ENCODE data around the gene CNTNAP2. TPM values are rescaled to one million over a fixed set of nuclear protein-coding genes. Genes with fewer than 3 reads are reported as not detected.
"Not testable (repeated sequence)": the region's sequence is repeated elsewhere in the genome, so short reads cannot be mapped to it uniquely, and the experiment has no call there.

CNTNAP2 gene
- polyA plus RNA-seq, 4 donors = 22.5 to 28.4 (median 26.7) TPM

DNA sequence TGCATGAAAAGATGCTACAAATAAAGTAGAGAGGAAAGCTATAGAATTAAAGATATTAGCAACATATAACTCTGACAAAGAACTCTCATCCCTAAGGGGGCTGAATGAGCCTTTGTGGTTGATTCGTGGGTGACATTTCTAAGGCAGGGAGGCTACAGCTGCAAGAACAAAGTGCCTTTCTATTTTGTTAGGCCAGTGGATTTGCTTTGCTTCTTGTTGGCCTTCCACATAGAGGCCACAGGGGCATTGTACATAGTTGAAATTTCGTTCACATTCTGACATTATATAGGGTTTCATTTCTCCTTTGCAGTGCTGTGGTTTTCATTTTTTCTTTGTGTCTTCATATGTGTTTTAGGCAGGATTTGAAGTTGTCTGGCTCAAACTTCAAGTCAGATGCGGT is 1654.7 kb downstream of the CNTNAP2 start:
- no peak for DNase-seq (ENCODE audit: low read depth in 4 of 4, low spot score in 3 of 4)

DNA sequence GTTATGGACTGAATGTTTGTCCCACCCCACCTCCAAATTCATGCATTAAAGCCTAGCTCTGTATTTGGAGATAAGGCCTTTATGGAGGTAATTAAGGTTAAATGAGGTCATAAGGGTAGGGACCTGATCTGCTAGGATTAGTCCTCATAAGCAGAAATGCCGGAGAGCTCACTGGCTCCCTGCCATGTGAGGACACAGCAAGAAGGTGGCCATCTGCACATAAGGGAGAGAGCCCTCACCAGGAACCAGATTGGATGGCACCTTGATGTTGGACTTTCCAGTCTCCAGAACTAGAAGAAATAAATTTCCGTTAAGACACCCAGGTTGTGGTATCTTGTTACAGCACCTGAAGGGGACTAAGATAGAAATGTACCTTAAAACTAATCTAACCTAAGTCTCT is 1657.9 kb downstream of the CNTNAP2 start:
- DNase-seq (ENCODE audit: low read depth in 4 of 4, low spot score in 3 of 4) = no peak

- DNase-seq (ENCODE audit: low read depth in 4 of 4, low spot score in 3 of 4) = peak in 3 of 4 donors; percentile 5 to 23 (median 22)
Observed at GRCh38 chr7:147775516-147776284, 1659.1 kb downstream of the CNTNAP2 start.

DNA sequence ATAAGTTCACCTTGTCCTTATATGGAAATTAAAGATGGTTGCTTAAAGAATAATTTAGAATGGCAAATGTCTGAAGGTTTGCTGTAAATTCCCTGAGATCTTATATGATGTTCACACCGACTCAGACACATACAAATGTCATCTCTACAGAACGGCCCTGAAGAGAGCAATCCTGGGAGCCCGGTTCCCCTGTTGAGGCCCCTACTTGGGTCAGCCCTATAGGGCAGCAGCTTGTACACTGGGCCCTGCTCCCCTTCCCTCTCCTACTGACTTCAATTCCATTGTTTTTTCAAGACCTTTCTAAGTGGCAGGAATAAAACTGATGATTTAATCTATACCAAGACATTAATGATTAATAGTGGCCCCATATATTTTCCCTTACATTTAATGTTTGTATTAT is 1660.7 kb downstream of the CNTNAP2 start:
- DNase-seq (ENCODE audit: low read depth in 4 of 4, low spot score in 3 of 4) = no peak

DNA sequence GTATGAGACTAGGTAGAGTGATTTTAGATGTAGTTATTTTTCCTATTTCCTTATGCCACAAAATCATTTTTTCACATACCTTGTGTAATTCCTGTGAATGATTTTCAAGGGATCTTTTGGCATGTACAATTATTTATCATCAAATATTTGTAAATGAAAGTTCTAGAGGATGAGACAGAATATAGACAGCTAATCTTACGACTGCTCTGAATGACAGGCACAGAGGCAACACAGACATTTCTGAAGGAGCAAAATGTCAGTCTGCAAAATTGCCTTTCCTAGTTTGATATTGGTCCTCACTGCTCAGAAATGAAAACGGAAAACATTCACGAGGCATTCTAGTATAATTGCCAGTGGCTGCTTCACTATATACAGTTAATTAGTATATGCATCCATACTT is 1663.3 kb downstream of the CNTNAP2 start:
- DNase-seq (ENCODE audit: low read depth in 4 of 4, low spot score in 3 of 4) = no peak

DNA sequence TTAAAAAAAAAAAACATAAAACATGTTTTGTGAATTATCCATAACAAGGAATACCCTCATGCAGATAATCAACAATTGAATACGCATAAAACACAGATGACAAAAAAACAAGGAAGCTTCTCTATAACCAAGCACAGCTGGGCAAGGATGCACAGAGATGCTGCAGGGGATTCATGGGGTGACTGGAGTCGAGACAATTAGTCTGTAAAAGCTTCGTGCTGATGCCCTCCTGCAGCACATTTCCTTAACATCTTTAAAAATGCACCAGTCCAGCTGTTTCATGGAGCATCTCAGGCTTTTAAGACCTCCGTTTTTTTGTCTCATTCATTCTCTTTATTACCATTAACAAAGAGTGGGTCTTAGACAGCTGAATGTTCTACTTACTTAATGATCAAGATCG is 1680.0 kb downstream of the CNTNAP2 start:
- no peak for DNase-seq (ENCODE audit: low read depth in 4 of 4, low spot score in 3 of 4)

DNA sequence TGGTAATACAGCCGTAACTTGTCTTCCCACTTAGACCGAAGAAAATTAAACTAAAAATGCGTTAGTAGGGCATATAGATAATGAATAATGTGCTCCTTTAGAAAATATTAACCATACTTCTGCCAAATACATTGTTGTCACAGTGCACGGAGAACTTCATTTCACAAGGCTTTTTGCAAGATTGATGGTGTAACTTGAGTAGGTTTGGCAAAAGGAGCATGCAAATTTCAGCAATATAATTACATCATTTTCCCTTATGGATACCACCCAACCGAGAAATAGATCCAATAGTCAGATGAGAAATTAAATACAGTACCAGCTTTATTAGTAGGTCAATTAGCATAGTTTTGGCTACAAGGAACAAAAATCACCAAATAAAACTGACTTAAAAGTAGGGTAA is 1681.4 kb downstream of the CNTNAP2 start:
- DNase-seq (ENCODE audit: low read depth in 4 of 4, low spot score in 3 of 4) = no peak

DNA sequence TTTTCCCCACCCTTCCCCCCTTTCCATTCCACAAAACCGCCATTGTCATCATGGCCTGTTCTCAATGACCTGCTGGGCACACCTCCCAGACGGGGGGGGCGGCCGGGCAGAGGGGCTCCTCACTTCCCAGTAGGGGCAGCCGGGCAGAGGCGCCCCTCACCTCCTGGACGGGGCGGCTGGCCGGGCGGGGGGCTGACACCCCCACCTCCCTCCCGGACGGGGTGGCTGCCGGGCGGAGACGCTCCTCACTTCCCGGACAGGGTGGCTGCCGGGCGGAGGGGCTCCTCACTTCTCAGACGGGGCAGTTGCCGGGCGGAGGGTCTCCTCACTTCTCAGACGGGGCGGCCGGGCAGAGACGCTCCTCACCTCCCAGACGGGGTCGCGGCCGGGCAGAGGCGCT is 1685.2 kb downstream of the CNTNAP2 start:
- not testable (repeated sequence) for DNase-seq (ENCODE audit: low read depth in 4 of 4, low spot score in 3 of 4)

DNA sequence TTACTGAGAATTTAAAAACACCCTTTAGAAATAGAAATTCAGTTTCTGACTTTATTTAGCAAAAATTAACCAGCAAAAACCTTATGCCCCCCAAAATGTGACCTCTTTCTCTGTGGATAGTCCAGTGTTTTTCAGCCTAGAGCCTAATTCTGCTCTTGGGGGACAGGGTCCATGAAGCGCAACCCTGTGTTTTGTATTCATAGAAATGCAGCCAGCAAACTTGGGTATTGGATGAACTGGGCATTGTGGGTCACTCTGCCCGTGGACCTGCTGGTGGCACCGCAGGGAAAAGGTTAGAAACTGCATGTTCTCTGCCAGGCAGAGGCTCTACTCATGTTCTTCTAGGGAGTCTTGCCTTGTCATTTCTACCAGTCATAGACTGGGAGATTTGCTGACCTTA is 1686.5 kb downstream of the CNTNAP2 start:
- no peak for DNase-seq (ENCODE audit: low read depth in 4 of 4, low spot score in 3 of 4)

DNA sequence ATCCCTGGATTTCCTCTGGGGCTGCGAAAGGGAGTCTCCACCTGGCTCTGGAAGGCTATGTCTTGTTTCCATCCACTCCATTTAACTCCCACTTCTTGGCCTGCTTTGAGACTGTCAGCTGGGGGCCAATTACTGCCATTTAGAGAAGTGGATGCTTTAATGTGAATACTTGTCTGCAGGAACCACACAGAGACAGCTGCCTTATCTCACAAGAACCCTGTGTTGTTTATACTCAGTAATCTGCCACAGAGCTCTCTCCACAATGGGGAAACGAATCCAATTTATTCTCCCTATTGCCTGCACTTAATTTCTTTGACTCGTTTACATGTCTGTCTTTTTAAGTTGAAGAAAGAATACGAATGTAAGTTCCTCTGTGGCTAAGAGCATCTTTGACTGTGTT is 1687.0 kb downstream of the CNTNAP2 start:
- peak in 3 of 4 donors; percentile 5 to 33 (median 20) for DNase-seq (ENCODE audit: low read depth in 4 of 4, low spot score in 3 of 4)

DNA sequence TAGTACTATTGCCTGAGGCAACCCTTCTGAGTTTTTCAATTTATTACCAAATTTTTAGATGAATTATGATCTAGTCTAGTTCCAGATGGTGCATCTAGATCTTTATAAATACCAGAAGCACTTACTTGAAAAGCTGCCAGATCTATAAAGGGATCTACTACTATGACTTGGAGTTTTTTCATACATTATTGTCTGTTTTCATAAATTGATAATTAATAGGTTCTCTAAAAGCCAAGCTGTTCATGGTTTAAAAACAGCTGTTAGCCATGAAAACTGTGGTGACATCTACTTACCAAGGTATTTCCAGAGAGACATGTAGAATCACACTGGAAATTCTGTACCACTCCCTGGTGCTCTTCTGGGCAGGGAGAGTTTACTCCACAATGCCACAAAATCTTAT is 1687.4 kb downstream of the CNTNAP2 start:
- peak in 1 of 4 donors; percentile 5 for DNase-seq (ENCODE audit: low read depth in 4 of 4, low spot score in 3 of 4)

GRCh38 chr7:147805996-147806576 is 1689.5 kb downstream of the CNTNAP2 start:
- no peak for DNase-seq (ENCODE audit: low read depth in 4 of 4, low spot score in 3 of 4)

DNA sequence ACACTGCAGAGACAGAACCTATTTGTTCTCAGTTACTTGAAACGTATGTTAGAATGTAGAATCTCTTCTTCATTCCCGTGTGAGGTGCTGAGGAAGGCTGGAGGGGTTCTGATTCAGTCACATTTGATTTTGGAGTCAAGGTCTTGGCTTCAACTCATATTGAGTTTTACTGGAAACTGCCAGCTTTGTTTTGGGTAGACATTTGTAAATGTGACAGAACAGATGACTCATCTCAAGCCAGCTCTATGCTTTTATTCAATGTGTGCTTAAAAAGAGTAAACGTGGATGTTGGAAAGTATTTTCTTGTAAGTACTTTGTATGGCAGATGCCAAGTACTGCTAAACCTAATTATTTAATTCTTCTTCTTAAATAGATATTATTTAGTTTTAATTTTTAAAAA is 1693.2 kb downstream of the CNTNAP2 start:
- no peak for DNase-seq (ENCODE audit: low read depth in 4 of 4, low spot score in 3 of 4)

- DNase-seq (ENCODE audit: low read depth in 4 of 4, low spot score in 3 of 4) = no peak
Observed at GRCh38 chr7:147810269-147810668, 1693.7 kb downstream of the CNTNAP2 start.

- no peak for DNase-seq (ENCODE audit: low read depth in 4 of 4, low spot score in 3 of 4)
Observed at GRCh38 chr7:147811923-147812322, 1695.3 kb downstream of the CNTNAP2 start.

- no peak for DNase-seq (ENCODE audit: low read depth in 4 of 4, low spot score in 3 of 4)
Observed at GRCh38 chr7:147813316-147813715, 1696.7 kb downstream of the CNTNAP2 start.

- no peak for DNase-seq (ENCODE audit: low read depth in 4 of 4, low spot score in 3 of 4)
Observed at GRCh38 chr7:147818317-147818716, 1701.7 kb downstream of the CNTNAP2 start.

- DNase-seq (ENCODE audit: low read depth in 4 of 4, low spot score in 3 of 4) = no peak
Observed at GRCh38 chr7:147824671-147825070, 1708.1 kb downstream of the CNTNAP2 start.

- no peak for DNase-seq (ENCODE audit: low read depth in 4 of 4, low spot score in 3 of 4)
Observed at GRCh38 chr7:147829016-147829415, 1712.4 kb downstream of the CNTNAP2 start.

DNA sequence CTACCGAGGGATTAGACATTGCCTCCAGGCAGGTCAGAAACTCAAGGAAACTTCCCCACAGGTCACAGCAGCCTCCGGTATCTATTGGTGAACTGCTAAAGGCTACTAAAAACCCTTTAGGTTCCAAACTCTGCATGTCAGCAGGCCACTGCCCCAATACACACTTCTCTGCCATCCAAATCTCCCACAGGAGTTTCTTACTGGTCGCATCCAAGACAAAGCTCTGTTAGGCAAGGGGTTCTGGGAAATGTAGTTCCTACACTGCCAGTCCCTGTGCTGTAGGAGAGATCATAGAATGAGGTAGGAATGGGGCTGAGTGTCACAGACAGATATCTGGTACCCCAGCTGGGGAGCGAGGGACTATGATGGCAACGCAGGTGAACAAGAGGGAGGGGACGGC is 1717.0 kb downstream of the CNTNAP2 start:
- no peak for DNase-seq (ENCODE audit: low read depth in 4 of 4, low spot score in 3 of 4)

DNA sequence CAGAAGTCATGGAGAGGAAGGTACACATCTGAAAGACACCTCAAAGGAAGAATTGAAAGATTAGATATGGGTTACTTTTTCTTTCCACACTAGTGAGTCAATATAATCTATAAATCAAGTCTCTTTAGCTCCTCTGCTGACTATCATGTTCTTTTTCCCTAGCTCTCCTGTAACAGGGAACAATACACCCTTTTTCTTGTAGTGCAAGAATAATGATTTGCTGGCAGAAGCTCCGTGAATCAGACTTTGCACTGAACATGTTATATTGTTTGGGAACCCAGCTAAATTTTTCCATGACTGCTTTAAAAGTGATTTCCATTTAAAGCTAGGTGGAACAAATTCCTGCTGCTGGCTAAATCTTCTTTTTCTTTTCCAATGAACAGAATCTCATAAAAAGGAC is 1717.4 kb downstream of the CNTNAP2 start:
- no peak for DNase-seq (ENCODE audit: low read depth in 4 of 4, low spot score in 3 of 4)

- no peak for DNase-seq (ENCODE audit: low read depth in 4 of 4, low spot score in 3 of 4)
Observed at GRCh38 chr7:147852833-147853232, 1736.2 kb downstream of the CNTNAP2 start.

Data from right renal pelvis (tissue), 4 donors.